H1 (cell line): ENCODE data around the gene TMEM253. TPM values are rescaled to one million over a fixed set of nuclear protein-coding genes. Genes with fewer than 3 reads are reported as not detected.

Source experiments
- CTCF ChIA-PET: fragments of 300-600 bp; sonication (Branson Sonifier 250); formaldehyde crosslinking; loops from one replicate; lab custom pipeline; 2021; ENCODE audit not compliant: partially characterized antibody; lab: Charles Lee
- POLR2A ChIA-PET: fragments of 300-600 bp; sonication (Branson Sonifier 250); formaldehyde crosslinking; loops from one replicate; lab custom pipeline; 2021; ENCODE audit warnings: inconsistent platforms; ENCODE audit not compliant: partially characterized antibody; lab: Charles Lee
- DNase-seq, 2 experiments: peaks; one replicate each; pipeline versions ENCODE4 v3.0.0 to v3.0.0-alpha.2; 2010 to 2022; ENCODE audit warnings: low spot score in 2 of 2, low read depth in 1 of 2, mixed read lengths in 1 of 2
- FAIRE-seq: peaks from 2 replicates; lab custom pipeline; 2011; peaks lifted over from hg19 to GRCh38; lab: Jason Lieb, UNC
- H2AFZ ChIP-seq: 2 replicates; pipeline ENCODE4 v1.8.1; 2012; ENCODE audit warnings: low read length, inconsistent platforms
- H2AK5ac ChIP-seq: 2 replicates; pipeline ENCODE4 v1.6.1; 2013; ENCODE audit warnings: low read depth, low read length
- H2BK120ac ChIP-seq: replicated peaks from 2 replicates; pipeline ENCODE3; 2013; ENCODE audit warnings: low read depth, low read length, inconsistent platforms
- H2BK12ac ChIP-seq: 2 replicates; pipeline ENCODE4 v1.6.1; 2013; ENCODE audit warnings: low read depth, low read length
- H2BK15ac ChIP-seq: 2 replicates; pipeline ENCODE4 v1.6.1; 2013; ENCODE audit warnings: low read length
- H2BK20ac ChIP-seq: 2 replicates; pipeline ENCODE4 v1.6.1; 2013; ENCODE audit warnings: low read length
- H2BK5ac ChIP-seq: 2 replicates; pipeline ENCODE4 v1.6.1; 2013; ENCODE audit warnings: low read depth, low read length
- H3K14ac ChIP-seq: 2 replicates; pipeline ENCODE4 v1.6.1; 2013; ENCODE audit warnings: inconsistent platforms; ENCODE audit not compliant: insufficient read length
- H3K18ac ChIP-seq: 2 replicates; pipeline ENCODE4 v1.6.1; 2013; ENCODE audit warnings: low read length; ENCODE audit errors: extremely low read depth
- H3K23ac ChIP-seq: 2 replicates; pipeline ENCODE4 v1.6.1; 2013; ENCODE audit warnings: inconsistent platforms; ENCODE audit not compliant: insufficient read length
- H3K23me2 ChIP-seq: 2 replicates; pipeline ENCODE4 v1.6.1; 2013; ENCODE audit warnings: low read depth, low read length
- H3K27ac ChIP-seq: 2 replicates; pipeline ENCODE4 v1.6.1; 2011; ENCODE audit warnings: low read depth, low read length, inconsistent platforms
- H3K27me3 ChIP-seq, 4 experiments: replicated peaks in 1 of 4; 1 replicate in 1 of 4; 2 replicates in 3 of 4; pipeline versions ENCODE4 v1.6.1 to v1.8.1; 2011 to 2013; ENCODE audit warnings: low read length in 3 of 4, mild to moderate bottlenecking in 3 of 4, inconsistent platforms in 2 of 4, mixed read lengths in 2 of 4, moderate library complexity in 1 of 4; ENCODE audit not compliant: control insufficient read depth in 3 of 4, insufficient read depth in 3 of 4; ENCODE audit errors: extremely low read depth in 1 of 4
- H3K36me3 ChIP-seq, 4 experiments: 2 replicates each; pipeline versions ENCODE4 v1.6.1 to v1.8.1; 2011 to 2013; ENCODE audit warnings: mild to moderate bottlenecking in 4 of 4, low read length in 3 of 4, moderate library complexity in 2 of 4, control low read depth in 1 of 4, inconsistent platforms in 1 of 4; ENCODE audit not compliant: insufficient read depth in 4 of 4, control insufficient read depth in 2 of 4
- H3K4ac ChIP-seq: replicated peaks from 2 replicates; pipeline ENCODE3; 2013; ENCODE audit warnings: low read length, low read depth, mixed read lengths, inconsistent platforms; ENCODE audit not compliant: insufficient read length
- H3K4me1 ChIP-seq, 4 experiments: replicated peaks in 1 of 4; 1 replicate in 1 of 4; 2 replicates in 3 of 4; pipeline versions ENCODE4 v1.6.1 to v1.8.1; 2011 to 2013; ENCODE audit warnings: low read length in 3 of 4, inconsistent platforms in 2 of 4, mixed read lengths in 1 of 4; ENCODE audit not compliant: insufficient read depth in 4 of 4, control insufficient read depth in 3 of 4
- H3K4me2 ChIP-seq, 2 experiments: 2 replicates each; pipeline versions ENCODE4 v1.6.1 to v1.8.1; 2011 to 2013; ENCODE audit warnings: low read depth in 2 of 2, low read length in 2 of 2, control low read depth in 1 of 2, inconsistent platforms in 1 of 2, mild to moderate bottlenecking in 1 of 2; ENCODE audit not compliant: insufficient read depth in 1 of 2
- H3K4me3 ChIP-seq, 4 experiments: fragments of 200-600, 300-600 bp in 1 of 4; sonication (generic), shearing (Covaris generic), sonication (Bioruptor Twin) in 1 of 4; 2 replicates each; pipeline versions ENCODE4 v1.5.1 to v1.8.1; 2011 to 2016; ENCODE audit warnings: low read length in 4 of 4, low read depth in 3 of 4, control low read depth in 2 of 4, inconsistent platforms in 2 of 4, mild to moderate bottlenecking in 2 of 4, mixed read lengths in 1 of 4, moderate library complexity in 1 of 4; ENCODE audit not compliant: insufficient read depth in 2 of 4; ENCODE audit errors: extremely low read depth in 1 of 4
- H3K56ac ChIP-seq: replicated peaks from 2 replicates; pipeline ENCODE3; 2013; ENCODE audit warnings: low read depth, mild to moderate bottlenecking, mixed read lengths, low read length, inconsistent platforms; ENCODE audit not compliant: insufficient read length
- H3K79me1 ChIP-seq: 2 replicates; pipeline ENCODE4 v1.6.1; 2013; ENCODE audit warnings: low read depth, low read length, control low read depth
- H3K79me2 ChIP-seq, 2 experiments: 2 replicates each; pipeline versions ENCODE4 v1.6.1 to v1.8.1; 2012 to 2013; ENCODE audit warnings: low read length in 2 of 2, mild to moderate bottlenecking in 2 of 2, inconsistent platforms in 1 of 2; ENCODE audit not compliant: insufficient read depth in 2 of 2, control insufficient read depth in 1 of 2
- H3K9ac ChIP-seq, 4 experiments: replicated peaks in 1 of 4; 1 replicate in 1 of 4; 2 replicates in 3 of 4; pipeline versions ENCODE4 v1.6.1 to v1.8.1; 2011 to 2013; ENCODE audit warnings: low read depth in 3 of 4, low read length in 3 of 4, control low read depth in 2 of 4, mild to moderate bottlenecking in 2 of 4, moderate library complexity in 2 of 4, inconsistent platforms in 1 of 4; ENCODE audit errors: extremely low read depth in 1 of 4
- H3K9me3 ChIP-seq, 2 experiments: 2 replicates each; pipeline versions ENCODE4 v1.6.1 to v1.8.1; 2012 to 2013; ENCODE audit warnings: mild to moderate bottlenecking in 2 of 2, moderate library complexity in 2 of 2, control low read depth in 1 of 2, inconsistent platforms in 1 of 2, low read depth in 1 of 2, low read length in 1 of 2, mixed read lengths in 1 of 2; ENCODE audit not compliant: insufficient read depth in 2 of 2
- H4K20me1 ChIP-seq, 2 experiments: replicated peaks in 1 of 2; 2 replicates each; pipeline versions ENCODE3 to v1.8.1; 2011 to 2013; ENCODE audit warnings: inconsistent platforms in 2 of 2, low read length in 2 of 2, mild to moderate bottlenecking in 1 of 2; ENCODE audit not compliant: insufficient read depth in 2 of 2, control insufficient read depth in 1 of 2
- H4K5ac ChIP-seq: 2 replicates; pipeline ENCODE4 v1.6.1; 2013; ENCODE audit warnings: low read length, low read depth, mixed read lengths, inconsistent platforms; ENCODE audit not compliant: insufficient read length
- H4K8ac ChIP-seq: 2 replicates; pipeline ENCODE4 v1.8.0; 2013; ENCODE audit warnings: mild to moderate bottlenecking, moderate library complexity, low read length, inconsistent platforms; ENCODE audit not compliant: insufficient read depth; ENCODE audit errors: extremely low read depth
- H4K91ac ChIP-seq: replicated peaks from 2 replicates; pipeline ENCODE3; 2013; ENCODE audit warnings: low read length, mixed read lengths, inconsistent platforms; ENCODE audit not compliant: insufficient read length
- ASH2L ChIP-seq: fragments of 200-600, 300-600 bp; sonication (generic); IDR thresholded peaks from one replicate; pipeline ENCODE4 v1.7.1; 2017; ENCODE audit warnings: low read length
- EP300 ChIP-seq, 2 experiments: IDR thresholded peaks; 1 replicate in 1 of 2; 2 replicates in 1 of 2; pipeline ENCODE4 v1.6.1; 2011 to 2012; ENCODE audit warnings: low read depth in 2 of 2, low read length in 2 of 2, mild to moderate bottlenecking in 2 of 2, borderline replicate concordance in 1 of 2, inconsistent platforms in 1 of 2, moderate library complexity in 1 of 2
- whole genome bisulfite sequencing, 2 experiments: shearing (Covaris generic) in 1 of 2; methylation state at CpG; one replicate each; pipeline versions ENCODE4 v1.1.6 to v1.1.7; 2013 to 2015; ENCODE audit warnings: low lambda C conversion rate in 2 of 2, mixed read lengths in 2 of 2, inconsistent platforms in 1 of 2, low coverage in 1 of 2, missing lambda C conversion rate in 1 of 2; ENCODE audit not compliant: insufficient replicate concordance in 2 of 2, insufficient coverage in 1 of 2, insufficient read length in 1 of 2; ENCODE audit errors: extremely low coverage in 1 of 2, missing lambda C conversion rate in 1 of 2; 5-methylcytosine and 5-hydroxymethylcytosine counted together
- polyA plus RNA-seq, 7 experiments: library from polyadenylated mRNA; depleted of rRNA in 3 of 7; stranded (reverse) in 5 of 7; unstranded in 2 of 7; fragments of >200 nt in 5 of 7; fragments of 200-250 nt in 2 of 7; gene quantifications; 1 replicate in 5 of 7; 2 replicates in 1 of 7; 4 replicates in 1 of 7; pipeline versions ENCODE4 v1.2.1 to v1.2.3, GENCODE V29; 2011 to 2013; ENCODE audit warnings: missing spikeins in 2 of 7, mixed read lengths in 2 of 7
- total RNA-seq: library from RNA; stranded (reverse); fragmentation: NEBNext Ultra II Directional; extraction: Animal tissue kit (Norgen Biotek cat#: 25700); gene quantifications from 2 replicates; pipeline ENCODE4 v1.2.1, GENCODE V29; 2021

Gene TMEM253
- total and polyA plus RNA-seq, 2 of the 8 experiments (the other 6 are each of a cell fraction or from before 2014, with no cell fraction given) = 1.9 to 2.2 TPM

GRCh38 chr14:21055432-21056117, 45.3 kb upstream of the TMEM253 start:
- CTCF ChIA-PET = interaction anchor here (0.8 to 1.9 kb wide), 3 partner anchors 15 to 40 kb away, joined by 3 to 13 read pairs (median 7); no protein-coding TSS in a partner anchor
- no peak for FAIRE-seq
- no peak overlapping the region for H3K27ac ChIP-seq
- TF ChIP-seq ASH2L (no peak), EP300 (IDR thresholded peaks at IDR 0.05; ENCODE audit: borderline replicate concordance in 1 of 2, low read depth in 2 of 2, low read length in 2 of 2) (no peak)

More at GRCh38 chr14:21055432-21056117, 45.3 kb upstream of the TMEM253 start:
- Histone ChIP-seq H3K79me1 (no peaks in the 10 kb centered on the region), H3K56ac (no peak overlapping the region), H3K23ac (no peak overlapping the region), H3K9ac (no peak overlapping the region), H4K20me1 (no peaks in the 10 kb centered on the region), H2BK5ac (no peak overlapping the region), H3K14ac (no peak overlapping the region), H3K9me3 (no peaks in the 10 kb centered on the region), H3K36me3 (no peaks in the 10 kb centered on the region), H4K91ac (no peak overlapping the region), H3K4me3 (no peak overlapping the region), H4K8ac (no peak overlapping the region), H4K5ac (no peak overlapping the region), H2BK20ac (no peak overlapping the region), H3K23me2 (no peaks in the 10 kb centered on the region), H2AFZ (no peak overlapping the region), H3K4ac (no peak overlapping the region), H3K4me2 (no peak overlapping the region), H3K27me3 (no peaks in the 10 kb centered on the region; a peak in 1 of 7 replicates), H3K18ac (no peak overlapping the region), H2BK120ac (no peak overlapping the region), H2BK15ac (no peak overlapping the region), H3K79me2 (no peaks in the 10 kb centered on the region), H3K4me1 (peaks cover 0 to 3% (median 0%) of the 10 kb centered on the region in 4 experiments; a peak in 2 of 7 replicates), H2AK5ac (no peak overlapping the region), H2BK12ac (no peak overlapping the region)
- 56% methylated on average over 5 of the region's 5 CpGs; no CpG with 5 or more reads in 1 of the 2 experiments for WGBS, 2 experiments
- DNase-seq = no peak
- POLR2A ChIA-PET = interaction anchor here (2.3 kb wide), 1 partner anchor 15 kb away, joined by 9 read pairs; the partner anchor contains the start of gene ARHGEF40
